NCI-H146 treated with DMSO at 0.1 percent for 48 hours (cell line): ENCODE measurements around the gene PSD2.
"Not testable (repeated sequence)": the region's sequence is repeated elsewhere in the genome, so short reads cannot be mapped to it uniquely, and the experiment has no call there.

Source experiments
- DNase-seq: peaks from one replicate; lab custom pipeline; 2025; ENCODE audit not compliant: unreplicated experiment; lab: John Stamatoyannopoulos, UW

The PSD2 gene

GRCh38 chr5:139789116-139789844 lies 6.3 kb upstream of the PSD2 start:
- DNase-seq: no peak

GRCh38 chr5:139789845-139790189 lies 5.8 kb upstream of the PSD2 start:
- no peak for DNase-seq

GRCh38 chr5:139792218-139792617 lies 3.4 kb upstream of the PSD2 start:
- DNase-seq: no peak

- not testable (repeated sequence) for DNase-seq
Measured at GRCh38 chr5:139792655-139793054, 3.0 kb upstream of the PSD2 start.

- no peak for DNase-seq
Measured at GRCh38 chr5:139794067-139794846, 1.4 kb upstream of the PSD2 start.

- no peak for DNase-seq
Measured at GRCh38 chr5:139796061-139796806, 626 bp downstream of the PSD2 start.

- no peak for DNase-seq
Measured at GRCh38 chr5:139797335-139797734, 1.7 kb downstream of the PSD2 start.

GRCh38 chr5:139797856-139798510 lies 2.4 kb downstream of the PSD2 start:
- DNase-seq: no peak

GRCh38 chr5:139798883-139799282 lies 3.3 kb downstream of the PSD2 start:
- no peak for DNase-seq

GRCh38 chr5:139799359-139799758 lies 3.8 kb downstream of the PSD2 start:
- DNase-seq: no peak

GRCh38 chr5:139803978-139804377 lies 8.4 kb downstream of the PSD2 start:
- no peak for DNase-seq

GRCh38 chr5:139804800-139805397 lies 9.3 kb downstream of the PSD2 start:
- no peak for DNase-seq

- DNase-seq: no peak
Measured at GRCh38 chr5:139805545-139805944, 9.9 kb downstream of the PSD2 start.

GRCh38 chr5:139806111-139806510 lies 10.5 kb downstream of the PSD2 start:
- DNase-seq: no peak

GRCh38 chr5:139806726-139807646 lies 11.4 kb downstream of the PSD2 start:
- DNase-seq: no peak

- no peak for DNase-seq
Measured at GRCh38 chr5:139807647-139808030, 12.0 kb downstream of the PSD2 start.

GRCh38 chr5:139808481-139809330 lies 13.1 kb downstream of the PSD2 start:
- DNase-seq: no peak

GRCh38 chr5:139809331-139809810 lies 13.8 kb downstream of the PSD2 start:
- DNase-seq: no peak
